HEK293 (cell line): ENCODE measurements around the gene NDUFS8.

Experiments used
- KLF17 ChIP-seq: fragments of 450-650 bp; formaldehyde crosslinking; IDR thresholded peaks from 2 replicates; pipeline ENCODE4 v1.5.1; 2016; ENCODE audit warnings: missing biosample characterization, missing genetic modification characterization
- KLF9 ChIP-seq: fragments of 450-650 bp; formaldehyde crosslinking; IDR thresholded peaks from 2 replicates; pipeline ENCODE4 v1.5.1; 2016; ENCODE audit warnings: missing biosample characterization, missing genetic modification characterization, low read depth
- MZF1 ChIP-seq: fragments of 450-650 bp; formaldehyde crosslinking; IDR thresholded peaks from 2 replicates; pipeline ENCODE4 v1.5.1; 2017; ENCODE audit warnings: missing biosample characterization, missing genetic modification characterization, borderline replicate concordance
- SP2 ChIP-seq: fragments of 450-650 bp; formaldehyde crosslinking; IDR thresholded peaks from 2 replicates; pipeline ENCODE4 v1.5.1; 2016; ENCODE audit warnings: missing biosample characterization, missing genetic modification characterization
- SP3 ChIP-seq: fragments of 450-650 bp; formaldehyde crosslinking; IDR thresholded peaks from 2 replicates; pipeline ENCODE4 v1.5.1; 2016; ENCODE audit warnings: missing biosample characterization, missing genetic modification characterization
- ZBTB10 ChIP-seq: fragments of 450-650 bp; formaldehyde crosslinking; IDR thresholded peaks from 2 replicates; pipeline ENCODE4 v1.5.1; 2016; ENCODE audit warnings: missing biosample characterization, missing genetic modification characterization
- ZBTB17 ChIP-seq: fragments of 450-650 bp; formaldehyde crosslinking; IDR thresholded peaks from 2 replicates; pipeline ENCODE4 v1.5.1; 2016; ENCODE audit warnings: missing biosample characterization, missing genetic modification characterization
- ZBTB26 ChIP-seq: fragments of 450-650 bp; formaldehyde crosslinking; optimal IDR thresholded peaks from 2 replicates; pipeline ENCODE3; 2016; ENCODE audit warnings: missing biosample characterization, mild to moderate bottlenecking, missing genetic modification characterization
- ZBTB6 ChIP-seq: fragments of 450-650 bp; formaldehyde crosslinking; IDR thresholded peaks from 2 replicates; pipeline ENCODE4 v1.5.1; 2017; ENCODE audit warnings: missing biosample characterization, missing genetic modification characterization
- ZBTB7A ChIP-seq: fragments of 450-650 bp; formaldehyde crosslinking; IDR thresholded peaks from 2 replicates; pipeline ENCODE4 v1.5.1; 2016; ENCODE audit warnings: low read depth, missing biosample characterization, missing genetic modification characterization
- ZIC2 ChIP-seq: fragments of 450-650 bp; formaldehyde crosslinking; IDR thresholded peaks from 2 replicates; pipeline ENCODE4 v1.5.1; 2016; ENCODE audit warnings: missing biosample characterization, missing genetic modification characterization
- ZNF157 ChIP-seq: fragments of 450-650 bp; formaldehyde crosslinking; IDR thresholded peaks from 2 replicates; pipeline ENCODE4 v1.5.1; 2016; ENCODE audit warnings: missing biosample characterization, missing genetic modification characterization
- ZNF169 ChIP-seq: fragments of 450-650 bp; formaldehyde crosslinking; IDR thresholded peaks from 2 replicates; pipeline ENCODE4 v1.5.1; 2016; ENCODE audit warnings: missing biosample characterization, missing genetic modification characterization
- ZNF2 ChIP-seq: fragments of 450-650 bp; formaldehyde crosslinking; IDR thresholded peaks from 2 replicates; pipeline ENCODE4 v1.5.1; 2016; ENCODE audit warnings: missing biosample characterization, missing genetic modification characterization
- ZNF48 ChIP-seq: fragments of 450-650 bp; formaldehyde crosslinking; IDR thresholded peaks from 2 replicates; pipeline ENCODE4 v1.5.1; 2016; ENCODE audit warnings: missing biosample characterization, missing genetic modification characterization
- ZNF514 ChIP-seq: fragments of 450-650 bp; formaldehyde crosslinking; IDR thresholded peaks from 2 replicates; pipeline ENCODE4 v1.5.1; 2016; ENCODE audit warnings: missing biosample characterization, missing genetic modification characterization
- ZNF600 ChIP-seq: fragments of 450-650 bp; formaldehyde crosslinking; IDR thresholded peaks from 2 replicates; pipeline ENCODE4 v1.5.1; 2016; ENCODE audit warnings: missing biosample characterization, missing genetic modification characterization
- ZXDB ChIP-seq: fragments of 450-650 bp; formaldehyde crosslinking; IDR thresholded peaks from 2 replicates; pipeline ENCODE4 v1.5.1; 2016; ENCODE audit warnings: missing biosample characterization, missing genetic modification characterization
- TF ChIP-seq, protein P1 (sequence below): fragments of 450-650 bp; formaldehyde crosslinking; conservative IDR thresholded peaks from 2 replicates; pipeline ENCODE4 v1.5.1; 2016; ENCODE audit warnings: low read depth, missing biosample characterization, missing genetic modification characterization
- TF ChIP-seq, protein P2 (sequence below): fragments of 450-650 bp; formaldehyde crosslinking; IDR thresholded peaks from 2 replicates; pipeline ENCODE4 v1.5.1; 2016; ENCODE audit warnings: missing biosample characterization, missing genetic modification characterization

The NDUFS8 gene

GRCh38 chr11:67996622-67997474 is 33.6 kb upstream of the NDUFS8 start (continued):
- TF ChIP-seq ZBTB10 (no peak), KLF9 (peak; percentile 90), ZNF157 (tag by site-specific recombination) (no peak), ZIC2 (tag by site-specific recombination) (no peak), ZNF514 (tag by site-specific recombination) (no peak), SP2 (tag by site-specific recombination) (peak; percentile 86), ZNF169 (tag by site-specific recombination) (no peak), KLF17 (tag by site-specific recombination) (no peak), ZBTB6 (tag by site-specific recombination) (peak; percentile 30; the same call in 1 of the 2 replicates), ZBTB26 (tag by site-specific recombination) (no peak), ZNF2 (tag by site-specific recombination) (no peak), ZNF600 (tag by site-specific recombination) (peak; percentile 73), MZF1 (tag by site-specific recombination) (no peak), ZNF48 (tag by site-specific recombination) (no peak), ZBTB17 (tag by site-specific recombination) (0 out of 2 replicates have a peak, but pooled peaks have one; percentile 12), SP3 (tag by site-specific recombination) (peak; percentile 90), ZXDB (tag by site-specific recombination) (no peak), ZBTB7A (no peak)
- TF ChIP-seq, protein P1, sequence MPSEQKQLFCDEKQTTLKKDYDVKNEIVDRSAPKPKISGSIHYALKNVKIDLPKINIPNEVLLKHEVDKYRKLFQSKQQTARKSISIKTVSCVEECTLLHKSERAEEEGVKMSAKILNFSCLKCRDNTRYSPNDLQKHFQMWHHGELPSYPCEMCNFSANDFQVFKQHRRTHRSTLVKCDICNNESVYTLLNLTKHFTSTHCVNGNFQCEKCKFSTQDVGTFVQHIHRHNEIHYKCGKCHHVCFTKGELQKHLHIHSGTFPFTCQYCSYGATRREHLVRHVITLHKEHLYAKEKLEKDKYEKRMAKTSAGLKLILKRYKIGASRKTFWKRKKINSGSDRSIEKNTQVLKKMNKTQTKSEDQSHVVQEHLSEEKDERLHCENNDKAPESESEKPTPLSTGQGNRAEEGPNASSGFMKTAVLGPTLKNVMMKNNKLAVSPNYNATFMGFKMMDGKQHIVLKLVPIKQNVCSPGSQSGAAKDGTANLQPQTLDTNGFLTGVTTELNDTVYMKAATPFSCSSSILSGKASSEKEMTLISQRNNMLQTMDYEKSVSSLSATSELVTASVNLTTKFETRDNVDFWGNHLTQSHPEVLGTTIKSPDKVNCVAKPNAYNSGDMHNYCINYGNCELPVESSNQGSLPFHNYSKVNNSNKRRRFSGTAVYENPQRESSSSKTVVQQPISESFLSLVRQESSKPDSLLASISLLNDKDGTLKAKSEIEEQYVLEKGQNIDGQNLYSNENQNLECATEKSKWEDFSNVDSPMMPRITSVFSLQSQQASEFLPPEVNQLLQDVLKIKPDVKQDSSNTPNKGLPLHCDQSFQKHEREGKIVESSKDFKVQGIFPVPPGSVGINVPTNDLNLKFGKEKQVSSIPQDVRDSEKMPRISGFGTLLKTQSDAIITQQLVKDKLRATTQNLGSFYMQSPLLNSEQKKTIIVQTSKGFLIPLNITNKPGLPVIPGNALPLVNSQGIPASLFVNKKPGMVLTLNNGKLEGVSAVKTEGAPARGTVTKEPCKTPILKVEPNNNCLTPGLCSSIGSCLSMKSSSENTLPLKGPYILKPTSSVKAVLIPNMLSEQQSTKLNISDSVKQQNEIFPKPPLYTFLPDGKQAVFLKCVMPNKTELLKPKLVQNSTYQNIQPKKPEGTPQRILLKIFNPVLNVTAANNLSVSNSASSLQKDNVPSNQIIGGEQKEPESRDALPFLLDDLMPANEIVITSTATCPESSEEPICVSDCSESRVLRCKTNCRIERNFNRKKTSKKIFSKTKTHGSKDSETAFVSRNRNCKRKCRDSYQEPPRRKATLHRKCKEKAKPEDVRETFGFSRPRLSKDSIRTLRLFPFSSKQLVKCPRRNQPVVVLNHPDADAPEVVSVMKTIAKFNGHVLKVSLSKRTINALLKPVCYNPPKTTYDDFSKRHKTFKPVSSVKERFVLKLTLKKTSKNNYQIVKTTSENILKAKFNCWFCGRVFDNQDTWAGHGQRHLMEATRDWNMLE (tag by site-specific recombination), result no peak
- TF ChIP-seq, protein P2, sequence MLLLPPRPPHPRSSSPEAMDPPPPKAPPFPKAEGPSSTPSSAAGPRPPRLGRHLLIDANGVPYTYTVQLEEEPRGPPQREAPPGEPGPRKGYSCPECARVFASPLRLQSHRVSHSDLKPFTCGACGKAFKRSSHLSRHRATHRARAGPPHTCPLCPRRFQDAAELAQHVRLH, result no peak
